Osteocyte (in vitro differentiated cells): Measurements from ENCODE around the gene THEMIS. TPM values are rescaled to one million over a fixed set of nuclear protein-coding genes. Genes with fewer than 3 reads are reported as not detected.
"Not testable (repeated sequence)": the region's sequence is repeated elsewhere in the genome, so short reads cannot be mapped to it uniquely, and the experiment has no call there.

Experiments
- DNase-seq: peaks from one replicate; pipeline ENCODE4 v3.0.0; 2021; ENCODE audit warnings: mixed read lengths; ENCODE audit not compliant: unreplicated experiment; ENCODE audit errors: extremely low spot score
- H3K27ac Mint-ChIP-seq: one replicate; pipeline ENCODE4 v1.8.0; 2021; ENCODE audit warnings: mild to moderate bottlenecking, mixed read lengths; ENCODE audit not compliant: unreplicated experiment
- H3K27me3 Mint-ChIP-seq: one replicate; pipeline ENCODE4 v1.8.0; 2021; ENCODE audit warnings: mixed read lengths; ENCODE audit not compliant: unreplicated experiment
- H3K36me3 Mint-ChIP-seq: one replicate; pipeline ENCODE4 v1.8.0; 2021; ENCODE audit warnings: mixed read lengths; ENCODE audit not compliant: unreplicated experiment
- H3K4me1 Mint-ChIP-seq: one replicate; pipeline ENCODE4 v1.8.0; 2021; ENCODE audit warnings: mixed read lengths; ENCODE audit not compliant: unreplicated experiment
- H3K4me3 Mint-ChIP-seq: one replicate; pipeline ENCODE4 v1.8.0; 2021; ENCODE audit warnings: mild to moderate bottlenecking, moderate library complexity, mixed read lengths; ENCODE audit not compliant: unreplicated experiment
- H3K9me3 Mint-ChIP-seq: one replicate; pipeline ENCODE4 v1.8.0; 2021; ENCODE audit warnings: mixed read lengths; ENCODE audit not compliant: unreplicated experiment
- total RNA-seq: library from RNA; stranded (reverse); gene quantifications from 2 replicates; pipeline ENCODE4 v1.2.1, GENCODE V29; 2021
- TF ChIP-seq, protein P1 (sequence below): fragments of 200-600 bp; sonication (generic); IDR thresholded peaks from 2 replicates; pipeline ENCODE4 v1.5.0; 2021; ENCODE audit warnings: antibody characterized with exemption, mild to moderate bottlenecking, moderate library complexity

The THEMIS gene
- total RNA-seq, 1 donor from 2014 or later = not detected

DNA sequence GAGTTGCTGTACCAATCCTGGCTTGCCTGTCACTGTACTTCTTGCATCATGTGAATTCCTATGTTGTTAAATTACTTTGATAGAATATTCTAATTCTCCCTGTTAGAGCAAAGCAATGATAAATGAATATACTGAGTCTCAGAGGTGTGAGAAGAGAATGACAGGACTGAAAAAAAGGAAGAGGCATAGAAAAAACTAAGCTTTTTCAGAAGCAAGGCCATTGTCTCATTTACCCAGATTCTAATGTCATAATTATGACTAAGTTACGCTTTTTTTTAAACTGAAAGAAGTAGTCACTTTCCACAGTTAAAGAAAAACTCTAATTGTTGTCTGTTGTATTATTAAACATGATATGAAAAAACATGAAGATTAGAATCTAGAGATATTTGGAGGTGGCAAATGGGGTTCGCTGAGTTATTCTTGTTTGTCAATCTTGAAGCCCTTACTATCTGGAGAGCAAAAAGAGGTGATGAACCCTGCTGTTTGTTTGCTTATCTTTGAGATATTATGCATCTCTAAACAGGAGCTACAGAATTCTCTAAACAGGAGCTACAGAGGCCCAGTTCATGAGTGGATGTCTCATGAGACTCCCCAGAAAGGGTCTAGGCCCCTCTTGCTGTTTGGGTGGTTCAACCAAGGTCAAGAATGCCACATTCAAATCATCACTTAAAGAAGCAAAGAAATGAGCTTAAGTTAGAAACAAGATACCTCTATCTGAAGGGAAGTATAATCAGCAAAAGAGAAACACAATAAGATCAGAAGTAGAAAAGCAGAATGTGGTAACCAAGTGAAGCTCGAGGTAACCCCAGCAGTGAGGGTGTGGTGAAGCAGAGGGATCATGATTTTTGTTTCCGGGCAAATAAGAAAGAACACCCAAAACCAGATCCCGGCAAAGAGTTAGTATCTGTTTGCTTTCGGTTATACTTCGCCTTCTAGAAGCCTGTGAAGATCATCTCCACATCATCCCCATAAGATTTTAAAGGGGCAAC, 33.3 kb upstream of the THEMIS start:
- Mint-ChIP-seq H3K4me3 (no peak overlapping the region), H3K27me3 (no peaks in the 10 kb centered on the region), H3K9me3 (peaks cover 13% of the 10 kb centered on the region), H3K36me3 (no peaks in the 10 kb centered on the region), H3K4me1 (peaks cover 27% of the 10 kb centered on the region), H3K27ac (peak overlapping the region; percentile 28)
- TF ChIP-seq, protein P1, sequence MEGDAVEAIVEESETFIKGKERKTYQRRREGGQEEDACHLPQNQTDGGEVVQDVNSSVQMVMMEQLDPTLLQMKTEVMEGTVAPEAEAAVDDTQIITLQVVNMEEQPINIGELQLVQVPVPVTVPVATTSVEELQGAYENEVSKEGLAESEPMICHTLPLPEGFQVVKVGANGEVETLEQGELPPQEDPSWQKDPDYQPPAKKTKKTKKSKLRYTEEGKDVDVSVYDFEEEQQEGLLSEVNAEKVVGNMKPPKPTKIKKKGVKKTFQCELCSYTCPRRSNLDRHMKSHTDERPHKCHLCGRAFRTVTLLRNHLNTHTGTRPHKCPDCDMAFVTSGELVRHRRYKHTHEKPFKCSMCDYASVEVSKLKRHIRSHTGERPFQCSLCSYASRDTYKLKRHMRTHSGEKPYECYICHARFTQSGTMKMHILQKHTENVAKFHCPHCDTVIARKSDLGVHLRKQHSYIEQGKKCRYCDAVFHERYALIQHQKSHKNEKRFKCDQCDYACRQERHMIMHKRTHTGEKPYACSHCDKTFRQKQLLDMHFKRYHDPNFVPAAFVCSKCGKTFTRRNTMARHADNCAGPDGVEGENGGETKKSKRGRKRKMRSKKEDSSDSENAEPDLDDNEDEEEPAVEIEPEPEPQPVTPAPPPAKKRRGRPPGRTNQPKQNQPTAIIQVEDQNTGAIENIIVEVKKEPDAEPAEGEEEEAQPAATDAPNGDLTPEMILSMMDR = no peak
- DNase-seq = no peak

- H3K27me3 Mint-ChIP-seq = no peaks in the 10 kb centered on the region
- H3K36me3 Mint-ChIP-seq = no peaks in the 10 kb centered on the region
- no peak overlapping the region for H3K27ac Mint-ChIP-seq
- peaks cover 19% of the 10 kb centered on the region for H3K9me3 Mint-ChIP-seq
- no peak overlapping the region for H3K4me3 Mint-ChIP-seq
- no peak for DNase-seq
- peaks cover 17% of the 10 kb centered on the region for H3K4me1 Mint-ChIP-seq
- TF ChIP-seq, protein P1 = no peak
These were observed 32.3 kb upstream of the THEMIS start for GRCh38 chr6:127933137-127933536.

- H3K4me3 Mint-ChIP-seq = no peak overlapping the region
- H3K9me3 Mint-ChIP-seq = peaks cover 19% of the 10 kb centered on the region
- H3K36me3 Mint-ChIP-seq = no peaks in the 10 kb centered on the region
- TF ChIP-seq, protein P1 = no peak
- no peak overlapping the region for H3K27ac Mint-ChIP-seq
- DNase-seq = no peak
- H3K4me1 Mint-ChIP-seq = peaks cover 14% of the 10 kb centered on the region
- H3K27me3 Mint-ChIP-seq = no peaks in the 10 kb centered on the region
These were observed 31.9 kb upstream of the THEMIS start for GRCh38 chr6:127932708-127933107.

DNA sequence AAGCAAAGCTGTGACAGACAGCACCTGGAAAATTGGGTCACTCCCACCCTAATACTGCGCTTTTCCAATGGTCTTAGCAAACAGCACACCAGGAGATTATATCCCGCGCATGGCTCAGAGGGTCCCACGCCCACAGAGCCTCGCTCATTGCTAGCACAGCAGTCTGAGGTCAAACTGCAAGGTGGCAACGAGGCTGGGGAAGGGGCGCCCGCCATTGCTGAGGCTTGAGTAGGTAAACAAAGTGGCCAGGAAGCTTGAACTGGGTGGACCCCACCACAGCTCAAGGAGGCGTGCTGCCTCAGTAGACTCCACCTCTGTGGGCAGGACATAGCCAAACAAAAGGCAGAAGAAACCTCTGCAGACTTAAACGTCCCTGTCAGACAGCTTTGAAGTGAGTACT, 25.6 kb upstream of the THEMIS start:
- not testable (repeated sequence) for H3K36me3 Mint-ChIP-seq, H3K27me3 Mint-ChIP-seq, H3K4me1 Mint-ChIP-seq, DNase-seq, H3K27ac Mint-ChIP-seq, H3K4me3 Mint-ChIP-seq
- H3K9me3 Mint-ChIP-seq = peaks cover 19% of the 10 kb centered on the region

GRCh38 chr6:127924440-127924839, 23.6 kb upstream of the THEMIS start:
- Mint-ChIP-seq H3K27ac (no peak overlapping the region), H3K36me3 (peaks cover 3% of the 10 kb centered on the region), H3K4me1 (no peaks in the 10 kb centered on the region), H3K27me3 (no peaks in the 10 kb centered on the region), H3K4me3 (no peak overlapping the region), H3K9me3 (peaks cover 18% of the 10 kb centered on the region)
- TF ChIP-seq, protein P1 = no peak
- DNase-seq = no peak
